Fibroblast of mammary gland (primary cell): ENCODE data around the gene PLEKHA7.
"Not testable (repeated sequence)": the region's sequence is repeated elsewhere in the genome, so short reads cannot be mapped to it uniquely, and the experiment has no call there.

ENCODE experiments used
- DNase-seq: peaks from one replicate; pipeline ENCODE4 v3.0.0-alpha.2; 2010; ENCODE audit warnings: low read depth
- H3K4me3 ChIP-seq: 2 replicates; pipeline ENCODE4 v1.5.1; 2011; ENCODE audit warnings: low read depth, mild to moderate bottlenecking, low read length, moderate library complexity; ENCODE audit not compliant: control insufficient read depth
- TF ChIP-seq, protein P1 (sequence below): conservative IDR thresholded peaks from 2 replicates; pipeline ENCODE4 v1.5.1; 2011; ENCODE audit warnings: low read depth, low read length, inconsistent platforms; ENCODE audit not compliant: control insufficient read depth, insufficient read depth

The PLEKHA7 gene

DNA sequence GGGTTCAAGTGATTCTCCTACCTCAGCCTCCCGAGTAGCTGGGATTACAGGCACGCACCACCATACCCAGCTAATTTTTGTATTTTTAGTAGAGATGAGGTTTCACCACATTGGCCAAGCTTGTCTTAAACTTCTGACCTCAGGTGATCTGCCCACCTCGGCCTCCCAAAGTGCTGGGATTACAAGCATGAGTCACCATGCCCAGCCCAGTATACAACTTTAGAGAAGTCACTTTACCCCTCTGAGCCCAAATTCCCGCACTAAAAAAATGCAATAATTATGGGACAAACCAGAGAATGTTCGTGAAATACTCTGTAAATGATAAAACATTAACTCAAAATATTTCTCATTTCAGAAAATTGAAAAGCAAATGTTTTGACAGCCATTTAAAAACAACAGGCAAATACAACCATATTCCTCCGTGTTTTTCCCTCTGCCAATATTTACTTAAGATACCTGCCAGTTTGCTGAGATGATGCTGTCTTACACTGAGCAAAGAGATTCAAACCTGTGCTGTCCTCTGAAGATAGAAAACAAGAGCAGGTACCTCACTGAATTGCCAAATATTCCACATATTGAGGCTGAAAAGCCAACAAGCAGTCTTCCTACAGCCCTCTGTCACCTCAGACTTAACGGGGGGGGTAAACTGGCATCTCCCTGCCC lies 9.6 kb downstream of the PLEKHA7 start:
- no peak for DNase-seq
- TF ChIP-seq, protein P1, sequence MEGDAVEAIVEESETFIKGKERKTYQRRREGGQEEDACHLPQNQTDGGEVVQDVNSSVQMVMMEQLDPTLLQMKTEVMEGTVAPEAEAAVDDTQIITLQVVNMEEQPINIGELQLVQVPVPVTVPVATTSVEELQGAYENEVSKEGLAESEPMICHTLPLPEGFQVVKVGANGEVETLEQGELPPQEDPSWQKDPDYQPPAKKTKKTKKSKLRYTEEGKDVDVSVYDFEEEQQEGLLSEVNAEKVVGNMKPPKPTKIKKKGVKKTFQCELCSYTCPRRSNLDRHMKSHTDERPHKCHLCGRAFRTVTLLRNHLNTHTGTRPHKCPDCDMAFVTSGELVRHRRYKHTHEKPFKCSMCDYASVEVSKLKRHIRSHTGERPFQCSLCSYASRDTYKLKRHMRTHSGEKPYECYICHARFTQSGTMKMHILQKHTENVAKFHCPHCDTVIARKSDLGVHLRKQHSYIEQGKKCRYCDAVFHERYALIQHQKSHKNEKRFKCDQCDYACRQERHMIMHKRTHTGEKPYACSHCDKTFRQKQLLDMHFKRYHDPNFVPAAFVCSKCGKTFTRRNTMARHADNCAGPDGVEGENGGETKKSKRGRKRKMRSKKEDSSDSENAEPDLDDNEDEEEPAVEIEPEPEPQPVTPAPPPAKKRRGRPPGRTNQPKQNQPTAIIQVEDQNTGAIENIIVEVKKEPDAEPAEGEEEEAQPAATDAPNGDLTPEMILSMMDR = no peak
- H3K4me3 ChIP-seq = no peak overlapping the region

DNA sequence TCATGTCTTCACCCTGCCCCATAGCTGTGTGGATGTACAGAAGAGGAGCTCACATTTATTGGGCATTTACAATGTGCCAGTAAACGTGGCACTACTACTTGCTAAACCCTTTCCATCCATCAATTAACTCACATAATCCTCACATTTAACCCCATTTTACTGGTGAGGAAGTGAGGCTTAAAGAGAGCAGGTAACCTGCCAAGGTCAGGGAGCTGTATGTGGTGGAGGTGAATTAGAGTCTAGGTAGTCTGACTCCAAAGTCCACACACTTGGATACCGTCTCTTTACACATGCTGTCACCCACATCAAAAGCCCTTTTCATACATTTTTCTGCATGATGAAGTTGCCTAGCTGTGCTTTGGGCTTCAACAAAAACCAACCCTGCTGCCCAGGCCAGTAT lies 10.8 kb downstream of the PLEKHA7 start:
- TF ChIP-seq, protein P1 = no peak
- DNase-seq = no peak
- no peak overlapping the region for H3K4me3 ChIP-seq

DNA sequence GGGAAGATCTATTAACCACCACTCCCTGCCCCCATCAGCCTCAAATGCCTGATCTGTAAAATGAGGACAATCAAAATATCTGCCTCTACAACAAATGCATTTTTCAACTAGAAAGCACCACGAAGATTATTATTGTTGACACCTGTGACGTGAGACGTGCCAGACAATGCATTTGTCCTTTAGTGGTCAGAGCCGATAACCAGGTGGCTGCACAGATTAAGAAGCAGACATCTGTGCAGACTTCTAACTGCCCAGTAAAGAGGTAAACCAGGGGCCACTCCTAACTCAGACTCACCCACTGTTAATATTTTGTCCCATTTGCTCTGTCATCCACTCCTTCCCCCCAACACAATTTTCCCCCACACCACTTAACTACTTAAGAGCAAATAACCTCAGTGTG lies 11.7 kb downstream of the PLEKHA7 start:
- TF ChIP-seq, protein P1 = no peak
- H3K4me3 ChIP-seq = no peak overlapping the region
- no peak for DNase-seq

DNA sequence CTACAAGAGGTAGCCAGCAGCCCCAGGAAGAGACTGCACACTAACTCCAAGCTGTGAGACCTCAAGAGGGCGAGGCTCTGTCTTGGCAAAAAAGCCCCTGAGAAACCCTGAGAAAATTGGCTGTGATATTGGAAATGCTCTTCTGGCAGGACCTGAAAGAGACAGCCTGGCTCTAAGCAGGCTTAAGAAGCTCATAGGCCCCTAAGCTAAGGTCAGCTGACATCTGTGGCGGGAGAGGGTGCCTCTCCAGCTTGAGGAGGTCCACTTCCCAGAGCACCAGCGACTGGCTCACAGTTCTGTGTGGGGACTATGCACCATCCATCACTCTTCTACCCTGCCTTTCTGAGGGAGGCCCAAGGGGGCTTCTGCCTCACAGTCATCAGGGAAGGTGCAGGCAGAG lies 12.4 kb downstream of the PLEKHA7 start:
- TF ChIP-seq, protein P1 = no peak
- no peak for DNase-seq
- H3K4me3 ChIP-seq = no peak overlapping the region

DNA sequence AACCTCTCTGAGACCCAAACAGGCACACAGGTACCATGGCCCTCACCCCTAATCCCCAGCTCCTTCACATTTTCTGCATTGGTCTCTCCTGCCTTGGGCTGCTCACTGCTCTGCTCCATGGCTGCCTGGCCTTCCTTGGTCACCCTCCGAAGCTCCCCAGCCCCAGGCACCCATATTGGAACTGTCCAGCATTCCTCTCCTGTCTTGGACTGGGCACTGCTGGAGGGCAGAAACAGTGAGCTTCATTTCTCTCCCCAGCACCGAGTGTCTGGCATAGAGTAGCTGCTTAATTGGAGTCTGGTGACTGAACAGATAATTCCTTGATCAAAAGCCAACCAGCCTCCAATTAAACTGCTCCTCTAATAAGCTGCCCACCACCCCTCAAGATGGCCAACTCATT lies 13.2 kb downstream of the PLEKHA7 start:
- TF ChIP-seq, protein P1 = no peak
- DNase-seq = no peak
- no peak overlapping the region for H3K4me3 ChIP-seq

DNA sequence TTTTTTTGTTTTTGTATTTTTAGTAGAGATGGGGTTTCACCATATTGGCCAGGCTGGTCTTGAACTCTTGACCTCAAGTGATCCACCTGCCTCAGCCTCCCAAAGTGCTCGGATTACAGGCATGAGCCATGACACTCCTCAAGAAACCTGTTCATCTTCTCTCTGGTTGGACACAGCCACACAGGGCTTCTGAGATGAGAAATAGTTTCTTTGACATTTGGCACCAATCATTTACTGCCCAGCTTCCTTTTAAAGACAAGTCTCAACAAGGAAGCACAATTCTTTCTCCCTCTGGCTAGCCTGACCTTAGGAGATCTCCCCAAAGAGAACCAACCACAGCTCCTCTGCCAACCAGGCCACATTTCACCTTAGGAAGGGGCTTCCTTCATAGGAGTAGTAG lies 14.0 kb downstream of the PLEKHA7 start:
- DNase-seq, H3K4me3 ChIP-seq: not testable (repeated sequence)

DNA sequence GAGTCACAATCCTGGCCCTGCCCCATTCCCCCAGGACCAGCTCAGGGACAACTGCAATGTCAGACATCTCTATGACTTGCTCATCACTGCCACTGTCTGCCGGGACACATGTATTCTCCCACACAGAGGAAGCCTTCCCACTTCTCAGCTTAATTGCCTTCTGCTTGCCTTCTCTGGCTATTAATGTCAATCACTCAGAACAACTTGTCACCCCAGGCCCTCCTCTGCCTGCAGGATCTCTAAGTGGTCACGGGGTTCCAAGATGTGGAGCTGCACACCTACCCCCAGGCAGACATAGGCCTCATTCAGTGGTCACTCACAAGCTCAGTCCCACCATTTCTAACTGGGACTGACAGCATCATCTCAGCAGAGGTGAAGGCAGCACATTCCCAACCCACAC lies 15.1 kb downstream of the PLEKHA7 start:
- DNase-seq = no peak
- TF ChIP-seq, protein P1 = no peak
- H3K4me3 ChIP-seq = no peak overlapping the region
